ENCODE measurements around the gene CBX6.

GRCh38 chr22:38817196-38817595, 54.8 kb downstream of the CBX6 start:
- TF ChIP-seq CTCF (conservative IDR thresholded peaks at IDR 0.05; ENCODE audit: low read length) (no peak), EZH2phosphoT487 (IDR thresholded peaks at IDR 0.05; ENCODE audit: borderline replicate concordance) (no peak)

Data from Loucy (cell line).